Pancreas (tissue), 10 donors: ENCODE data around the gene RRP36. TPM values are rescaled to one million over a fixed set of nuclear protein-coding genes. Genes with fewer than 3 reads are reported as not detected.

ENCODE experiments used
- ATAC-seq, 4 donors: fragments of 200-7000 bp; cut with Tn5 transposase; one replicate each; pipeline versions ENCODE4 v1.8.0 to v1.9.1; 2020; ENCODE audit warnings: mild to moderate bottlenecking in 4 of 4, moderate library complexity in 4 of 4
- DNase-seq, 6 donors: peaks; one replicate each; pipeline ENCODE4 v3.0.0-alpha.2; 2020
- FAIRE-seq: peaks from 2 replicates; lab custom pipeline; 2012; peaks lifted over from hg19 to GRCh38; lab: Jason Lieb, UNC
- H3K27ac ChIP-seq, 4 donors: fragments of 200-600 bp; sonication (generic); 1 replicate in 3 of 4; 2 replicates in 1 of 4; pipeline versions ENCODE4 v1.5.0 to v1.8.0; 2020
- H3K27me3 ChIP-seq, 4 donors: fragments of 200-600 bp; one replicate each; pipeline ENCODE4 v1.8.0; 2021
- H3K36me3 ChIP-seq, 3 donors: fragments of 200-600 bp; sonication (generic) in 1 of 3; one replicate each; pipeline versions ENCODE4 v1.5.0 to v1.8.0; 2020 to 2021
- H3K4me1 ChIP-seq, 3 donors: fragments of 200-600 bp; one replicate each; pipeline ENCODE4 v1.8.0; 2021
- H3K4me3 ChIP-seq, 4 donors: fragments of 200-600 bp; sonication (generic) in 2 of 4; one replicate each; pipeline versions ENCODE4 v1.5.0 to v1.8.0; 2020 to 2021
- H3K9me3 ChIP-seq, 4 donors: fragments of 200-600 bp; one replicate each; pipeline ENCODE4 v1.8.0; 2021
- WGBS, 2 donors: extraction: QIAGEN DNeasy Blood & Tissue Kit; methylation state at CpG; one replicate each; pipeline ENCODE4 v1.1.7; 2013; 5-methylcytosine and 5-hydroxymethylcytosine counted together
- intact Hi-C, 3 donors: fragments of 100-400 bp; cut with DNase I; formaldehyde crosslinking; loops; one replicate each; pipeline versions ENCODE4 v1.11.1 to v1.14.2; 2022
- polyA plus RNA-seq, 2 donors: library from polyadenylated mRNA; stranded (reverse); fragments of 200-250 nt; gene quantifications; one replicate each; pipeline ENCODE4 v1.2.3, GENCODE V29; 2013
- total RNA-seq, 6 donors: library from RNA; stranded (reverse); fragmentation: NEBNext Ultra II Directional in 4 of 6; extraction: Animal tissue kit (Norgen Biotek cat#: 25700) in 4 of 6; gene quantifications; one replicate each; pipeline versions ENCODE4 v1.2.1 to v1.2.4, GENCODE V29; 2021 to 2023
- TF ChIP-seq, protein P1 (sequence below), 4 donors: fragments of 200-600 bp; sonication (generic) in 3 of 4; IDR thresholded peaks; one replicate each; pipeline versions ENCODE4 v1.5.0 to v1.8.0; 2021; ENCODE audit warnings: antibody characterized with exemption in 4 of 4
- donor health status: healthy with polysubstance abuse.
- donor health status: DM: no; HTN: no; CAD: no; lungs with moderate emphysema.
- donor health status: DM: no; HTN: no; CAD: no.
- donor health status: control.
- donor health status: control.
- donor health status: Bipolar disorder and iron deficiency.
- donor health status: DM: yes; HTN: yes; CAD: no.
- donor health status: DM: no; HTN: no; CAD: no.
- donor health status: DM: no; HTN: no; CAD: no.
- donor health status: DM: yes; HTN: yes; CAD: no.

Gene RRP36
- total and polyA plus RNA-seq, 8 donors, result 13.2 to 32.9 (median 22.3) TPM

- ATAC-seq (no peak), DNase-seq (no peak), FAIRE-seq (no peak)
- WGBS, 2 donors, result 83 to 91% methylated on average over 6 of the region's 6 CpGs
- Histone ChIP-seq H3K4me3 (no peak overlapping the region), H3K4me1 (peaks cover 0 to 19% (median 4%) of the 10 kb centered on the region in 3 donors), H3K27me3 (no peaks in the 10 kb centered on the region), H3K27ac (no peak overlapping the region), H3K9me3 (no peaks in the 10 kb centered on the region), H3K36me3 (peaks cover 0 to 32% (median 4%) of the 10 kb centered on the region in 3 donors)
- intact Hi-C loops, result no loop called here
- TF ChIP-seq, protein P1, sequence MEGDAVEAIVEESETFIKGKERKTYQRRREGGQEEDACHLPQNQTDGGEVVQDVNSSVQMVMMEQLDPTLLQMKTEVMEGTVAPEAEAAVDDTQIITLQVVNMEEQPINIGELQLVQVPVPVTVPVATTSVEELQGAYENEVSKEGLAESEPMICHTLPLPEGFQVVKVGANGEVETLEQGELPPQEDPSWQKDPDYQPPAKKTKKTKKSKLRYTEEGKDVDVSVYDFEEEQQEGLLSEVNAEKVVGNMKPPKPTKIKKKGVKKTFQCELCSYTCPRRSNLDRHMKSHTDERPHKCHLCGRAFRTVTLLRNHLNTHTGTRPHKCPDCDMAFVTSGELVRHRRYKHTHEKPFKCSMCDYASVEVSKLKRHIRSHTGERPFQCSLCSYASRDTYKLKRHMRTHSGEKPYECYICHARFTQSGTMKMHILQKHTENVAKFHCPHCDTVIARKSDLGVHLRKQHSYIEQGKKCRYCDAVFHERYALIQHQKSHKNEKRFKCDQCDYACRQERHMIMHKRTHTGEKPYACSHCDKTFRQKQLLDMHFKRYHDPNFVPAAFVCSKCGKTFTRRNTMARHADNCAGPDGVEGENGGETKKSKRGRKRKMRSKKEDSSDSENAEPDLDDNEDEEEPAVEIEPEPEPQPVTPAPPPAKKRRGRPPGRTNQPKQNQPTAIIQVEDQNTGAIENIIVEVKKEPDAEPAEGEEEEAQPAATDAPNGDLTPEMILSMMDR (IDR thresholded peaks at IDR 0.05), result no peak
Observed at GRCh38 chr6:43012364-43012763, 9.1 kb upstream of the RRP36 start.

DNA sequence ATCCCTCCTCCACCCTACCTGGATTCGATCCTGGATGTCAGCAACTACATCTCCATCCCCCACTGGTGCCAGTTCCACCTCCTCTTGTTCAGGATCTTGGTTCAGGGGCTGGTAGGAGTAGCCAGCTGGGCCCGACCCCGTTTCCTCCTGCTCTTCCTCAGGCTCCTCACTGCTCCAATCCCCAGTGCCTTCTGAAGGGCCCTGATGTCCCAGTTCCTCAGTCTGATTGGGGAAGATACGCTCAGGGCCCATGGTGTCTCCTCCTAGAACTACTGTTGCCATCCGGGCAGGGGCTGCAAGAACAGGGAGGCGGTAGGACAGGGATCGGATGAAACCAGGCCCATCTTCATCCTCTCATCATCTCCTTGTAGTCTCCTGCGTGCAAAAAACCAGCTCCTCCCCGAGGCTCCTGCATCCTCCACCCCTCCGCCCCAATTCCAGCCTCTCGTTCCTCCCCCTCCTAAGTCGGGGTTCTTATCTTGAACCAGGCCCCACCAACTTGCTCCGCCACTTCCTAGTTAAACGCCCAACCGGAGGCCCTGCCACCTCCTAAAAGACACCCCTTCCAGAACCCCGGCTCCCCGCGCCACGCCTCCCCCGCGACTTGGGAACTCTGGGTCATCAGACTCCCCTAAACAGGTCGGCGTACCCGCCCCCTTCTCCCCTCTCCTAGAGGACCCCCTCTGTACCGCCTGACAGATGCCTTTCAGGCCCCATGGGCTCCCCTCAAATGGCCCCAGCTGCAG is 8.2 kb upstream of the RRP36 start:
- H3K36me3 ChIP-seq, result peaks cover 0 to 26% (median 0%) of the 10 kb centered on the region in 3 donors
- ATAC-seq, result peak in 1 of 4 donors; percentile 1
- DNase-seq, result peak in 2 of 6 donors; percentile 28 to 30
- no peaks in the 10 kb centered on the region for H3K9me3 ChIP-seq
- FAIRE-seq, result no peak
- intact Hi-C loops, result no loop called here
- peaks cover 0 to 19% (median 4%) of the 10 kb centered on the region in 3 donors for H3K4me1 ChIP-seq
- H3K27ac ChIP-seq, result peak overlapping the region in 2 of 4 donors; percentile 30 to 50
- 2 to 3% methylated on average over 25 of the region's 25 CpGs for WGBS, 2 donors
- H3K4me3 ChIP-seq, result peak overlapping the region; percentile 45 to 69 (median 54)
- H3K27me3 ChIP-seq, result no peaks in the 10 kb centered on the region
- TF ChIP-seq, protein P1 (IDR thresholded peaks at IDR 0.05), result no peak

DNA sequence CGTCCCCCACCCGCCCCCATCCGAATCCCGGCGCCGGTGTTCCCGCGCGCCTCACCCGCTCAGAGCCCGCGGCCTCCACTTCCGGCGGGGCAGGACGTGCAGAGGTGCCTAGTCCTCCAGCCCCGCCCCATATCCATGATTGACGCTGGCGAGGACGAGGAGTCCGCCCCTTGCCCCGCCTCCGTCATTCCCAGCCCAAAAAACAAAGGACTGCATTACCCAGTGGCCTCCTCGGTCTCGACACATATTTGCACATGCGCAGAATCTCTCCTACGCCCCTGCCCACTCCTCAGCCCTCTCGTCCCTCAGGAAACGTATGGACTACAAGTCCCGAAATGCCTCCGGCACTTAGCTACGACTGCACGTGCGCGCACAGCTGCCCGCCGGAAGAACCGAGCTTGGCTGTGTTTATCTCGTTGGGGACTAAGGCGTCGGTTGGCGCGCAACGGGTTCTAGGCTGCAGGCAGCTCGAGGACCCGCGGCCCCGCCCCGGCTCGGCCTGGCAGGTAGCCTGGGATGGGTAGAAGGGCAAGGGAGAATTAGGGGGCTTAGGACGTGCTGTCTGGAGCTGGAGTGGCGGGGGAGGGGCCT is 7.5 kb upstream of the RRP36 start, which contains the start of the genes KLHDC3 and MEA1:
TSS of gene KLHDC3 (plus strand) at position 407 of the 591 bp plus-strand sequence. CDS start 2,944 bp downstream, outside the sequence.
TSS of gene MEA1 (minus strand) at position 104 of the 591 bp plus-strand sequence. CDS start 133 bp downstream, outside the sequence.
- ATAC-seq (peak; percentile 97 to 98 (median 97)), DNase-seq (peak; percentile 92 to 100 (median 99)), FAIRE-seq (peak; percentile 93)
- TF ChIP-seq, protein P1 (IDR thresholded peaks at IDR 0.05), result no peak
- WGBS, 2 donors, result 0 to 1% methylated on average over 51 of the region's 51 CpGs
- H3K27ac ChIP-seq, result peak within 1 kb of the TSS in 2 of 4 donors; percentile 50 to 58
- peak within 1 kb of the TSS; percentile 45 to 69 (median 65) for H3K4me3 ChIP-seq
- H3K4me1 ChIP-seq, result peaks cover 0 to 19% (median 4%) of the 10 kb centered on the region in 3 donors
- no peaks in the 10 kb centered on the region for H3K9me3 ChIP-seq
- no peaks in the 10 kb centered on the region for H3K27me3 ChIP-seq
- intact Hi-C loops, result no loop called here
- peaks cover 0 to 23% (median 0%) of the 10 kb centered on the region in 3 donors for H3K36me3 ChIP-seq

DNA sequence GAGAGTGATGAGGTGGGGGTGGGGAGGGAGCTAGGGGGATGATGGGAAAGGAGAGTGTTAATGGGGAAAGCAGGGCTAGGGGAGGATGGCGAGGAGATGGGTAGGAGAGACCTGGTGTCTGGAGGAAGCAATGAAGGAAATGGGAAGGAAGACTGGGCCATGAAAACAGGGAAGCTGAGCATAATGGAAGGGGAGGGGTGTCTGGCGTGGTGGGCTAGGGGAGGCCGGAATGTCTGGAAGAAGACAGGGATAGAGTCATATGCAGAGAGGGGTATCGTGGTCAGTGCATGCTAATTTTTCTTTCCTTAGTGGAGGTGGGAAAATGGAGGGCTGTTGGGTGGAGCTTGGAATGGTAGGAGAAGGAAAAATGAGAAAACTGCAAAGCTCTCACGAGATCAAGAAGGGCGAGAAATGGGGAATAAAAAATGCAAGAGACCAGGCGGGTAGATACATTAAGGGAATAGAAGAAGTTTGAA is 7.0 kb upstream of the RRP36 start:
- no peak for ATAC-seq
- H3K9me3 ChIP-seq, result no peaks in the 10 kb centered on the region
- 0 to 1% methylated on average over 7 of the region's 7 CpGs for WGBS, 2 donors
- no peaks in the 10 kb centered on the region for H3K27me3 ChIP-seq
- TF ChIP-seq, protein P1 (IDR thresholded peaks at IDR 0.05), result no peak
- H3K4me1 ChIP-seq, result peaks cover 0 to 19% (median 4%) of the 10 kb centered on the region in 3 donors
- peaks cover 0 to 21% (median 0%) of the 10 kb centered on the region in 3 donors for H3K36me3 ChIP-seq
- H3K4me3 ChIP-seq, result peak overlapping the region; percentile 42 to 69 (median 65)
- FAIRE-seq, result no peak
- H3K27ac ChIP-seq, result peak overlapping the region in 2 of 4 donors; percentile 25 to 58
- DNase-seq, result no peak
- intact Hi-C loops, result no loop called here
